ENCODE measurements around the gene PCDHB7.
"Not testable (repeated sequence)": the region's sequence is repeated elsewhere in the genome, so short reads cannot be mapped to it uniquely, and the experiment has no call there.

PCDHB7 gene

DNA sequence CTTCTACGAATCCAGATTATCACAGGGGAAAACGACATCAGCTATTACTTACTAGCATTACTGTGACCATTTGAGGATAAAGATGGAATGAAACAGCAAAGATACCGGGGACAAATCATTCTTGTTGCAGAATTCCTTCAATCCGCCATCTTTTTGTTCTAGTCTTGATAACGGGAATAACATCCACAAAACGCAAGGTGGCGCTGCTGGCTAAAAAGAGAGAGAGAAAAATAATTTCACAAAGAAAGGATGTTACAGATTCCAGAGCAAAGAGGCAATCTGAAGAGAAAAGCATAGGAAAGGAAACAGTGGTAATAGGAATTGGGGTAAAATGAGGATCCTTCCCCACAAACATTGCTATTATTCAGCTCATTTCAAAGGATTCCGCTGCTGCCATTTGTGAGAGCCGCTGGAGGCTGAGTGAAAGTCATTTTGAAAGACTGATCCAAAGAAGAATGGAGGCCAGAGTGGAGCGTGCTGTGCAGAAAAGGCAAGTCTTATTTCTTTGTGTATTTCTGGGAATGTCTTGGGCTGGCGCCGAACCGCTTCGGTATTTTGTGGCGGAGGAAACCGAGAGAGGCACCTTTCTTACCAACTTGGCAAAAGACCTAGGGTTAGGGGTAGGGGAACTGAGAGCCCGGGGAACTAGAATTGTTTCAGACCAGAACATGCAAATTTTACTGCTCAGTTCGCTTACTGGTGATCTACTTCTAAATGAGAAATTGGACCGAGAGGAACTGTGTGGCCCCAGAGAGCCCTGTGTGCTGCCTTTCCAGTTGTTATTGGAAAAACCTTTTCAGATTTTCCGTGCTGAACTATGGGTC, at the start of gene PCDHB7:
TSS of gene PCDHB7 (plus strand) at position 264 of the 824 bp plus-strand sequence. CDS start at position 456, 192 bp downstream.
- ATAC-seq: no peak

DNA sequence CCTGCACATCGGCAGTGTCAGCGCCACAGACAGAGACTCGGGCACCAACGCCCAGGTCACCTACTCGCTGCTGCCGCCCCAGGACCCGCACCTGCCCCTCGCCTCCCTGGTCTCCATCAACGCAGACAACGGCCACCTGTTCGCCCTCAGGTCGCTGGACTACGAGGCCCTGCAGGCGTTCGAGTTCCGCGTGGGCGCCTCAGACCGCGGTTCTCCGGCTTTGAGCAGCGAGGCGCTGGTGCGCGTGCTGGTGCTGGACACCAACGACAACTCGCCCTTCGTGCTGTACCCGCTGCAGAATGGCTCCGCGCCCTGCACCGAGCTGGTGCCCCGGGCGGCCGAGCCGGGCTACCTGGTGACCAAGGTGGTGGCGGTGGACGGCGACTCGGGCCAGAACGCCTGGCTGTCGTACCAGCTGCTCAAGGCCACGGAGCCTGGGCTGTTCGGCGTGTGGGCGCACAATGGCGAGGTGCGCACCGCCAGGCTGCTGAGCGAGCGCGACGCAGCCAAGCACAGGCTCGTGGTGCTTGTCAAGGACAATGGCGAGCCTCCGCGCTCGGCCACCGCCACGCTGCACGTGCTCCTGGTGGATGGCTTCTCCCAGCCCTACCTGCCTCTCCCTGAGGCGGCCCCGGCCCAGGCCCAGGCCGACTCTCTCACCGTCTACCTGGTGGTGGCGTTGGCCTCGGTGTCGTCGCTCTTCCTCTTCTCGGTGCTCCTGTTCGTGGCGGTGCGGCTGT, 48.9 kb upstream of the PCDHB7 start:
- ATAC-seq: not testable (repeated sequence)

GRCh38 chr5:141127305-141127704, 45.1 kb upstream of the PCDHB7 start:
- no peak for ATAC-seq

- no peak for ATAC-seq
Measured at GRCh38 chr5:141135030-141135717, 37.3 kb upstream of the PCDHB7 start, which contains the start of gene PCDHB5. TSS of gene PCDHB5 (plus strand) at chr5:141135206. CDS start at chr5:141135435, 229 bp downstream.

GRCh38 chr5:141135718-141136266, 36.7 kb upstream of the PCDHB7 start:
- no peak for ATAC-seq

- not testable (repeated sequence) for ATAC-seq
Measured at GRCh38 chr5:141137346-141137745, 35.1 kb upstream of the PCDHB7 start.

DNA sequence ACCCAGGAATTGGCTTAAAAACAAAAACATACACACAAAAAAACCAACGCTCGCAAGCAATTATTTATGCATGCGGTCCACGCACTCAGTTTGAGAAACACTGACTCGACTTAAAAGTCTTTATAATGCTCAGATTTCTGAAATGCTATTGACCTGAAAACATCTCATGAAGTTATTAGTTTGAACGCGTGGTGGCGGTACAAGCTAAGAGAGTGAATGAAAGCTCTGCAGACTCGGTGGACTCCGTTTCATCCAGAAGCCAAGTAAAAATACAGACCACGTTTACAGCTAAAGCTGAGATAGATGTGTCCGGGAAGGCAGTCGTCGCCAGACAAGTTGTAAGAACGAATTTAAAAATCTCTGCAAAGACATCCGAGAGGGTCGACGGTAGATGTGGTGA, 22.6 kb upstream of the PCDHB7 start, which contains the start of gene PCDHB6:
TSS of gene PCDHB6 (plus strand) at position 246 of the 400 bp plus-strand sequence. CDS start 201 bp downstream, outside the sequence.
- no peak for ATAC-seq

DNA sequence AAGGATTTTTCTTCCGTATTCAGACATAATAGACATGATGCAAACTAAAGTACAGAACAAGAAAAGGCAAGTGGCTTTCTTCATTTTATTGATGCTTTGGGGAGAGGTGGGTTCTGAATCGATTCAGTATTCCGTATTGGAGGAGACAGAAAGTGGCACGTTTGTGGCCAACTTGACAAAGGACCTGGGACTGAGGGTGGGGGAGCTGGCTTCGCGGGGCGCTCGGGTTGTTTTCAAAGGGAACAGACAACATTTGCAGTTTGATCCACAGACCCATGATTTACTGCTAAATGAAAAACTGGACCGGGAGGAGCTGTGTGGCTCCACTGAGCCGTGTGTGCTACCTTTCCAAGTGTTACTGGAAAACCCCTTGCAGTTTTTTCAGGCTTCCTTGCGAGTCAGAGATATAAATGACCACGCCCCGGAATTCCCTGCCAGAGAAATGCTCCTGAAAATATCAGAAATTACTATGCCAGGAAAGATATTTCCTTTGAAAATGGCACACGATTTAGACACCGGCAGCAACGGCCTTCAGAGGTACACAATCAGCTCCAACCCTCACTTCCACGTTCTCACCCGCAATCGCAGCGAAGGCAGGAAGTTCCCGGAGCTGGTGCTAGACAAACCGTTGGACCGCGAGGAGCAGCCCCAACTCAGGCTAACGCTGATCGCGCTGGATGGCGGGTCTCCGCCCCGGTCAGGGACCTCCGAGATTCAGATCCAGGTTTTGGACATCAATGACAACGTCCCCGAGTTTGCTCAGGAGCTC, 22.0 kb upstream of the PCDHB7 start:
- no peak for ATAC-seq

GRCh38 chr5:141150993-141151325, 21.5 kb upstream of the PCDHB7 start:
- no peak for ATAC-seq

DNA sequence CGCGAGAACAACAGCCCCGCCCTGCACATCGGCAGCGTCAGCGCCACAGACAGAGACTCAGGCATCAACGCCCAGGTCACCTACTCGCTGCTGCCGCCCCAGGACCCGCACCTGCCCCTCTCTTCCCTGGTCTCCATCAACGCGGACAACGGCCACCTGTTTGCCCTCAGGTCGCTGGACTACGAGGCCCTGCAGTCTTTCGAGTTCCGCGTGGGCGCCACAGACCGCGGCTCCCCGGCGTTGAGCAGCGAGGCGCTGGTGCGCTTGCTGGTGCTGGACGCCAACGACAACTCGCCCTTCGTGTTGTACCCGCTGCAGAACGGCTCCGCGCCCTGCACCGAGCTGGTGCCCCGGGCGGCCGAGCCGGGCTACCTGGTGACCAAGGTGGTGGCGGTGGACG, 20.8 kb upstream of the PCDHB7 start:
- not testable (repeated sequence) for ATAC-seq

- ATAC-seq: not testable (repeated sequence)
Measured at GRCh38 chr5:141152096-141152495, 20.3 kb upstream of the PCDHB7 start.

DNA sequence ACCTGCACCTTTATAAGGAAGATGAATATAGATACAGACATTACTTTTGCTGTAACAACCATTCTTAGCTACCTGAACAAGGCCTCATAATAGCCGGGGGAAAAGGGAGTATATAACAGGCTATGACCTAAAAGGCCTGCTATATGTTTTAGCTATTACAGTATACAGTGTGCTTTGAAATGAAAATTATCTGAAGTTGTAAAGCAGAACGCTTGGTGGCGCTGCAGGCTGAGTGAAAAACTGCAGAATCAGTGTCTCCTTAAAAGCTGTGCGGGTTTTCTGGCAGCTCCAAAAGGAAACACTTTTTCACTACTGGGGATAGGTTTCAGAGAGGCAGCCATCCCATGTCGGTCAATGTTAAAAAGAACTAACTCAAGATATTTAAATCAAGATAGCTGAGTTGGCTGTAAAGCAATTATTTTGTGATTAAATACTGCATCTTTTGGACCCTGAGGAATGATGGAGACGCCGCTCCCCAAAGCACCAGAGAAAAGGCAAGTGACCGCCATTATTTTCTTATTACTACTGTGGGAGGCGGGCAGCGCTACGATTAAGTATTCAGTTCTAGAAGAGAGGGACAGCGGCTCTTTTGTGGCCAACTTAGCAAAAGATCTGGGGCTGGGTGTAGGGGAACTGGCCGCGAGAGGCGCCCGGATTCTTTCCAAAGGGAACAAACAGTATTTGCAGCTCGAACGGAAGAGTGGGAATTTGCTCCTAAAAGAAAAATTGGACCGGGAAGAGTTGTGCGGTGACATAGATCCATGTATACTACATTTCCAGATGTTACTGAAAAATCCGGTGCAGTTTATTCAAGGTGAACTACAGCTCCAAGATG, 16.7 kb upstream of the PCDHB7 start:
- ATAC-seq: no peak

GRCh38 chr5:141157356-141157755, 15.1 kb upstream of the PCDHB7 start:
- not testable (repeated sequence) for ATAC-seq

DNA sequence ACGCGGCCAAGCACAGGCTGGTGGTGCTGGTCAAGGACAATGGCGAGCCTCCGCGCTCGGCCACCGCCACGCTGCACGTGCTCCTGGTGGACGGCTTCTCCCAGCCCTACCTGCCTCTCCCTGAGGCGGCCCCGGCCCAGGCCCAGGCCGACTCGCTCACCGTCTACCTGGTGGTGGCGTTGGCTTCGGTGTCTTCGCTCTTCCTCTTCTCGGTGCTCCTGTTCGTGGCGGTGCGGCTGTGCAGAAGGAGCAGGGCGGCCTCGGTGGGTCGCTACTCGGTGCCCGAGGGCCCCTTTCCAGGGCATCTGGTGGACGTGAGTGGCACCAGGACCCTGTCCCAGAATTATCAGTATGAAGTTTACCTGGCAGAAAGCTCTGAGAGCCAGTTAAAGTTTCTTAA, 14.5 kb upstream of the PCDHB7 start:
- not testable (repeated sequence) for ATAC-seq

GRCh38 chr5:141174291-141175104, 2.1 kb downstream of the PCDHB7 start:
- ATAC-seq: not testable (repeated sequence)

DNA sequence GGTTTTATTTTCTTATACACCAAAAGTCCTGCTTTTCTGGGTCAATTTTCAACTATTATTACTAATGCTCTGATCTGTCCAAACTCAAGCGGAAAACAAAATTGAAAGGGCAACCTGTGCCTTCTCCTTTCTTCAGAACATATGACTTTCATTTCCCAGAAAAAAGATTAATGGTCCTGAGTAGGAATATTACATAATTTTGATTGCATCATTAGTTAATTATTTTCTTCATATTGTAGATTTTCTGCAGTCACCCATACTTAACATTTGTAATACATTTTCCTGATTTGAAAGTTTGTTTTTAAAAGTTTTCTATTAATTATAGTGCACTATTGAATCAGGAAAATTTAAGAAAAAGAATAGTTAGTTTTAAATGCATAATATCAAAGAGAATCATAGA, 3.5 kb downstream of the PCDHB7 start:
- ATAC-seq: no peak

DNA sequence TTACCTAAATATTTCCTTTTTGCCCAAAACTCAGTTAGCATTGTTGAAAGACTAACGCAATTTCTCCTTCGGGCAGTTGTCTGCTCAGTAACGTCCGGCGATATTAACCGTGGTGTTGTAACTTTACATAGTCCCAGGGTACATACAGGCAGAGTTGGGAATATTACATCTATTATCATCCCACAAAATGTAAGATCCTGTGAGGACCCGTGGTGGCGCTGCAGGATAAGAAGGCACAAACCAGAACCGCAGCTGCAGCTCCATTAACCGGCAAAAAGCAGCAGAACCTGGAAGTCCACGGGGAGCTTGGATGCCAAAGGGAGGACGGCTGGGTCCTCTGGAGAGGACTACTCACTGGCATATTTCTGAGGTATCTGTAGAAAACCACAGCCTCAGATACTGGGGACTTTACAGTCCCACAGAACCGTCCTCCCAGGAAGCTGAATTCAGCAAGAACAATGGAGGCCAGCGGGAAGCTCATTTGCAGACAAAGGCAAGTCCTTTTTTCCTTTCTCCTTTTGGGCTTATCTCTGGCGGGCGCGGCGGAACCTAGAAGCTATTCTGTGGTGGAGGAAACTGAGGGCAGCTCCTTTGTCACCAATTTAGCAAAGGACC, 5.2 kb downstream of the PCDHB7 start, which contains the start of gene PCDHB8:
TSS of gene PCDHB8 (plus strand) at position 214 of the 615 bp plus-strand sequence. CDS start at position 459, 245 bp downstream.
- ATAC-seq: not testable (repeated sequence)

DNA sequence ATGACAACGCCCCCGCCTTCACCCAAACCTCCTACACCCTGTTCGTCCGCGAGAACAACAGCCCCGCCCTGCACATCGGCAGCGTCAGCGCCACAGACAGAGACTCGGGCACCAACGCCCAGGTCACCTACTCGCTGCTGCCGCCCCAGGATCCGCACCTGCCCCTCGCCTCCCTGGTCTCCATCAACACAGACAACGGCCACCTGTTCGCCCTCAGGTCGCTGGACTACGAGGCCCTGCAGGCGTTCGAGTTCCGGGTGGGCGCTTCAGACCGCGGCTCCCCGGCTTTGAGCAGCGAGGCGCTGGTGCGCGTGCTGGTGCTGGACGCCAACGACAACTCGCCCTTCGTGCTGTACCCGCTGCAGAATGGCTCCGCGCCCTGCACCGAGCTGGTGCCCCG, 6.9 kb downstream of the PCDHB7 start:
- ATAC-seq: not testable (repeated sequence)

GRCh38 chr5:141179876-141180275, 7.4 kb downstream of the PCDHB7 start:
- not testable (repeated sequence) for ATAC-seq

Data from activated CD4-positive, CD25-positive, alpha-beta regulatory T cell treated with anti-CD3 and anti-CD28 coated beads, Interleukin-2, amount 50 U/mL, for 24 hours (primary cell).